OCI-LY1 (cell line): Measurements from ENCODE around the gene ABCC3.

Experiments
- H2AFZ ChIP-seq: fragments of 200-600 bp; sonication (generic), shearing (Covaris generic); 2 replicates; pipeline ENCODE4 v1.6.0; 2014; ENCODE audit warnings: antibody characterized with exemption, mild to moderate bottlenecking, low read length
- H3F3A ChIP-seq: fragments of 200-600 bp; sonication (generic), shearing (Covaris generic); 2 replicates; pipeline ENCODE4 v1.6.0; 2014; ENCODE audit warnings: mild to moderate bottlenecking, antibody characterized with exemption, low read length, moderate library complexity; ENCODE audit not compliant: insufficient read depth
- H3K27ac ChIP-seq: fragments of 200-600 bp; sonication (generic); 2 replicates; pipeline ENCODE4 v1.5.1; 2014; ENCODE audit warnings: low read length, mixed run types, mild to moderate bottlenecking, low read depth; ENCODE audit not compliant: poor library complexity, severe bottlenecking
- H3K27me3 ChIP-seq: fragments of 200-600 bp; sonication (generic); 2 replicates; pipeline ENCODE4 v1.6.0; 2014; ENCODE audit warnings: antibody characterized with exemption, mild to moderate bottlenecking, low read length, moderate library complexity; ENCODE audit not compliant: insufficient read depth
- H3K36me3 ChIP-seq: fragments of 200-600 bp; sonication (generic); 2 replicates; pipeline ENCODE4 v1.6.1; 2014; ENCODE audit warnings: mild to moderate bottlenecking, antibody characterized with exemption, low read length, moderate library complexity, mixed read lengths; ENCODE audit not compliant: insufficient read depth
- H3K4me1 ChIP-seq: fragments of 200-600 bp; sonication (generic); 2 replicates; pipeline ENCODE4 v1.5.1; 2014; ENCODE audit warnings: mild to moderate bottlenecking, low read length, moderate library complexity; ENCODE audit not compliant: insufficient read depth, severe bottlenecking
- H3K4me2 ChIP-seq: fragments of 200-600 bp; sonication (generic), shearing (Covaris generic); 2 replicates; pipeline ENCODE4 v1.6.1; 2014; ENCODE audit warnings: low read length
- H3K4me3 ChIP-seq: fragments of 200-600 bp; sonication (generic); 2 replicates; pipeline ENCODE4 v1.5.1; 2014; ENCODE audit warnings: low read length, low read depth, mild to moderate bottlenecking, mixed read lengths; ENCODE audit not compliant: poor library complexity, severe bottlenecking
- H3K79me2 ChIP-seq: fragments of 200-600 bp; shearing (Covaris generic); 2 replicates; pipeline ENCODE4 v1.6.1; 2016; ENCODE audit warnings: mixed run types, low read length, mixed read lengths; ENCODE audit not compliant: insufficient read depth
- H3K9ac ChIP-seq: fragments of 200-600 bp; sonication (generic), shearing (Covaris generic); 2 replicates; pipeline ENCODE4 v1.6.1; 2014; ENCODE audit warnings: mild to moderate bottlenecking, low read length, mixed read lengths
- H3K9me2 ChIP-seq: fragments of 200-600 bp; sonication (generic), shearing (Covaris generic); 2 replicates; pipeline ENCODE4 v1.6.1; 2014; ENCODE audit warnings: low read depth, mild to moderate bottlenecking, low read length, mixed read lengths
- H3K9me3 ChIP-seq: fragments of 200-600 bp; shearing (Covaris generic); 2 replicates; pipeline ENCODE4 v1.6.1; 2014; ENCODE audit warnings: low read length, mixed read lengths
- H4K20me1 ChIP-seq: fragments of 200-600 bp; sonication (generic), shearing (Covaris generic); 2 replicates; pipeline ENCODE4 v1.6.0; 2016; ENCODE audit warnings: mild to moderate bottlenecking, low read length; ENCODE audit not compliant: insufficient read depth
- EZH2 ChIP-seq: fragments of 200-600 bp; sonication (generic), shearing (Covaris generic); IDR thresholded peaks from 2 replicates; pipeline ENCODE4 v1.8.0; 2017; ENCODE audit warnings: borderline replicate concordance, mixed run types, mild to moderate bottlenecking, antibody characterized with exemption, low read length, moderate library complexity, mixed read lengths
- TF ChIP-seq, protein P1 (sequence below): fragments of 200-600 bp; sonication (generic), shearing (Covaris generic); IDR thresholded peaks from 2 replicates; pipeline ENCODE4 v1.5.1; 2017; ENCODE audit warnings: mild to moderate bottlenecking, antibody characterized with exemption, low read length, moderate library complexity, mixed read lengths

The ABCC3 gene

DNA sequence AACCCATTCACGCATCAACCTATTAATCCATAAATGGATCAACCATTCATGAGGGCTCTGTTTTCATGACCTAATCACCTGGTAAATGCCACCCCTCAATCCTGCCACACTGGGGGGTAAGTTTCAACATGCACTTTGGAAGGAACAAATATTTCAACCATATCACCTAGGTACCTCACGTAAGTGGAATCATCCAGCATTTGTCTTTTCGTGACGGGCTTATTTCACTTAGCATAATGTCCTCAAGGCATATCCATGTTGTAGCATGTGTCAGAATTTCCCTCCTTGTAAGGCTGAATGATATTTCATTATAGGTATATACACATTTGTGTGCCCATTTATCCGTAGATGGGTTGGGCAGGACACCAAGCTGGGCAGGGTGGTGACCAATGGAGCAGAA is 37.4 kb downstream of the ABCC3 start:
- no peak overlapping the region for H2AFZ ChIP-seq
- H3K79me2 ChIP-seq: no peaks in the 10 kb centered on the region
- H3K4me2 ChIP-seq: no peak overlapping the region
- H3K27me3 ChIP-seq: 0 out of 2 replicates have a peak, but pooled peaks cover 4% of the 10 kb centered on the region
- H3K4me3 ChIP-seq: no peak overlapping the region
- H3K9me2 ChIP-seq: no peaks in the 10 kb centered on the region
- no peak for TF ChIP-seq EZH2
- TF ChIP-seq, protein P1, sequence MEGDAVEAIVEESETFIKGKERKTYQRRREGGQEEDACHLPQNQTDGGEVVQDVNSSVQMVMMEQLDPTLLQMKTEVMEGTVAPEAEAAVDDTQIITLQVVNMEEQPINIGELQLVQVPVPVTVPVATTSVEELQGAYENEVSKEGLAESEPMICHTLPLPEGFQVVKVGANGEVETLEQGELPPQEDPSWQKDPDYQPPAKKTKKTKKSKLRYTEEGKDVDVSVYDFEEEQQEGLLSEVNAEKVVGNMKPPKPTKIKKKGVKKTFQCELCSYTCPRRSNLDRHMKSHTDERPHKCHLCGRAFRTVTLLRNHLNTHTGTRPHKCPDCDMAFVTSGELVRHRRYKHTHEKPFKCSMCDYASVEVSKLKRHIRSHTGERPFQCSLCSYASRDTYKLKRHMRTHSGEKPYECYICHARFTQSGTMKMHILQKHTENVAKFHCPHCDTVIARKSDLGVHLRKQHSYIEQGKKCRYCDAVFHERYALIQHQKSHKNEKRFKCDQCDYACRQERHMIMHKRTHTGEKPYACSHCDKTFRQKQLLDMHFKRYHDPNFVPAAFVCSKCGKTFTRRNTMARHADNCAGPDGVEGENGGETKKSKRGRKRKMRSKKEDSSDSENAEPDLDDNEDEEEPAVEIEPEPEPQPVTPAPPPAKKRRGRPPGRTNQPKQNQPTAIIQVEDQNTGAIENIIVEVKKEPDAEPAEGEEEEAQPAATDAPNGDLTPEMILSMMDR: no peak
- H4K20me1 ChIP-seq: no peaks in the 10 kb centered on the region
- H3K4me1 ChIP-seq: no peaks in the 10 kb centered on the region
- no peaks in the 10 kb centered on the region for H3K36me3 ChIP-seq
- H3K27ac ChIP-seq: no peak overlapping the region
- H3F3A ChIP-seq: no peaks in the 10 kb centered on the region
- H3K9ac ChIP-seq: no peak overlapping the region
- no peaks in the 10 kb centered on the region for H3K9me3 ChIP-seq

DNA sequence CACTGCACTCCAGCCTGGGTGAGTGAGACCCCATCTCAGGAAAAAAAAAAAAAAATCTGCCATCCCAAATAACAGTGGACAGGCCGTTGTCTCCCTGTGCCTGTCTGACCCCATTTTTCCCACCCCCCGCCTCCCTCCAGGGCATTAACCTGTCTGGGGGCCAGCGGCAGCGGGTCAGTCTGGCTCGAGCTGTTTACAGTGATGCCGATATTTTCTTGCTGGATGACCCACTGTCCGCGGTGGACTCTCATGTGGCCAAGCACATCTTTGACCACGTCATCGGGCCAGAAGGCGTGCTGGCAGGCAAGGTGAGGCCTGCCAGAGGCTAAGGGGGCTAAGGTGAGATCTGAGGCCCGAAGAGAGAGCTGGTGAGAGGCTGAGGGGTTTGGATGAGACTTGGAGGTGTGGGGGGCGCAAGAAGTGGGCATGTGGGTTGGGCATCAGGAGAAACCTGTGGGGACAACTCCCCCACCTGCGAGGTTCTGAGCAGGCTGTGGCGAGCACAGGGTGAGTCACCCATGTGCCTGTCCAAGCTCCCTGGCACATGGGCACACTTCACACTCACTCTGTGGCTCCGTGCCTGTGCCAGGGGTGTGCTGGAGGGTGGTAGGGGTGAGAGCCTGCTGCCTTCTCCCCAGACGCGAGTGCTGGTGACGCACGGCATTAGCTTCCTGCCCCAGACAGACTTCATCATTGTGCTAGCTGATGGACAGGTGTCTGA is 38.3 kb downstream of the ABCC3 start:
- Histone ChIP-seq H3K9me3 (no peaks in the 10 kb centered on the region), H3K36me3 (no peaks in the 10 kb centered on the region), H3K9ac (no peak overlapping the region), H3K4me2 (no peak overlapping the region), H4K20me1 (no peaks in the 10 kb centered on the region), H3K4me1 (no peaks in the 10 kb centered on the region), H3K27ac (no peak overlapping the region), H3K4me3 (no peak overlapping the region), H3K27me3 (0 out of 2 replicates have a peak, but pooled peaks cover 4% of the 10 kb centered on the region), H3F3A (no peaks in the 10 kb centered on the region), H3K79me2 (no peaks in the 10 kb centered on the region), H3K9me2 (no peaks in the 10 kb centered on the region), H2AFZ (no peak overlapping the region)
- no peak for TF ChIP-seq EZH2
- TF ChIP-seq, protein P1: no peak

GRCh38 chr17:50675190-50675589 is 40.5 kb downstream of the ABCC3 start:
- Histone ChIP-seq H3K9me3 (no peaks in the 10 kb centered on the region), H3K36me3 (no peaks in the 10 kb centered on the region), H2AFZ (no peak overlapping the region), H3K27me3 (no peaks in the 10 kb centered on the region), H3K4me3 (no peak overlapping the region), H3K9ac (no peak overlapping the region), H3K4me1 (no peaks in the 10 kb centered on the region), H3K79me2 (no peaks in the 10 kb centered on the region), H3K9me2 (no peaks in the 10 kb centered on the region), H3K4me2 (no peak overlapping the region), H3F3A (no peaks in the 10 kb centered on the region), H4K20me1 (no peaks in the 10 kb centered on the region), H3K27ac (no peak overlapping the region)
- TF ChIP-seq, protein P1: no peak
